GM13977 (cell line): Measurements from ENCODE around the gene BRME1.

ENCODE experiments used
- DNase-seq: peaks from one replicate; pipeline ENCODE4 v3.0.0; 2012; ENCODE audit warnings: low spot score
- CTCF ChIP-seq: IDR thresholded peaks from 2 replicates; pipeline ENCODE4 v1.5.1; 2012; ENCODE audit warnings: mild to moderate bottlenecking, control low read depth; ENCODE audit not compliant: insufficient read depth; ENCODE audit errors: extremely low read depth, missing control alignments
- in situ Hi-C: fragments of 300-500 bp; cut with MboI; formaldehyde crosslinking; loops from one replicate; pipeline ENCODE4 v1.12.0; 2022; ENCODE audit warnings: low sequenced_read_pairs, low pct_unique_long_range_greater_than_20kb, mixed read lengths, inconsistent platforms; ENCODE audit not compliant: unreplicated experiment

Gene BRME1

GRCh38 chr19:13918726-13919411, 13.0 kb upstream of the BRME1 start:
- in situ Hi-C loops: no loop called here
- TF ChIP-seq CTCF: no peak
- no peak for DNase-seq

- in situ Hi-C loops: no loop called here
- no peak for DNase-seq
- TF ChIP-seq CTCF: no peak
Measured at GRCh38 chr19:13917888-13918406, 12.0 kb upstream of the BRME1 start.

- TF ChIP-seq CTCF: no peak
- in situ Hi-C loops: no loop called here
- no peak for DNase-seq
Measured at GRCh38 chr19:13914777-13915176, 8.9 kb upstream of the BRME1 start.

- in situ Hi-C loops: no loop called here
- no peak for TF ChIP-seq CTCF
- no peak for DNase-seq
Measured at GRCh38 chr19:13913352-13913751, 7.4 kb upstream of the BRME1 start.

GRCh38 chr19:13909430-13909829, 3.5 kb upstream of the BRME1 start:
- in situ Hi-C loops: no loop called here

GRCh38 chr19:13908674-13909073, 2.8 kb upstream of the BRME1 start:
- DNase-seq: no peak
- in situ Hi-C loops: no loop called here
- TF ChIP-seq CTCF: no peak

More at GRCh38 chr19:13909430-13909829, 3.5 kb upstream of the BRME1 start:
- no peak for TF ChIP-seq CTCF
- no peak for DNase-seq
